Measurements from ENCODE around the gene SATB1. TPM values are rescaled to one million over a fixed set of nuclear protein-coding genes. Genes with fewer than 3 reads are reported as not detected.

SATB1 gene
- total and polyA plus RNA-seq, 2 of the 8 experiments (the other 6 are each of a cell fraction or from before 2014, with no cell fraction given): 18.8 to 28.0 TPM

DNA sequence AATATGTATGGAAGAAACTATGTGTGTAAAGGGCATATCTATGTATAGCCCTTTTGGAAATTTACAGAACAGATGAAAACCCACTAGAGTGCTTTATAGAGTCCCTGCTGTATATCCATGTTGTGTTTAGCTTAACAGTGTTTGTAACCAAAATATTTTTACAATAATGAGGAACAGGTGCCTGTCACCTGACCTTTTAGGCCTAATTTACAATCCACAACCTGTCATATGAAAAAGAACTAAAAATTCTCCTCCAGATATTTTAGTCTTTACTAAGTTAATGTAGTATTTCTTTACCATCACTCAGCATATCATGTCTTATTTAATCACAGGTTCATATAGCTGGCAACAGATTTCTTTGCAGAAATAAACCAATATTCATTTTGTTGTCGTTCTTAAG, 16.4 kb upstream of the SATB1 start:
- POLR2A ChIA-PET (ENCODE audit: partially characterized antibody): no interaction called here
- Histone ChIP-seq H3K9me3 (ENCODE audit: insufficient read depth in 2 of 2, low read depth in 1 of 2, low read length in 1 of 2) (no peaks in the 10 kb centered on the region), H2AK5ac (ENCODE audit: low read depth, low read length) (no peak overlapping the region), H3K23me2 (ENCODE audit: low read depth, low read length) (peaks cover 20% of the 10 kb centered on the region; the same call in 1 of the 2 replicates), H3K27ac (ENCODE audit: low read depth, low read length) (no peak overlapping the region), H3K27me3 (replicated peaks in 1 of 4; ENCODE audit: control insufficient read depth in 3 of 4, extremely low read depth in 1 of 4, insufficient read depth in 3 of 4, low read length in 3 of 4) (peaks cover 0 to 19% (median 10%) of the 10 kb centered on the region in 4 experiments; a peak in 6 of 7 replicates), H3K14ac (ENCODE audit: insufficient read length) (no peak overlapping the region), H2BK5ac (ENCODE audit: low read depth, low read length) (no peak overlapping the region), H3K79me2 (ENCODE audit: control insufficient read depth in 1 of 2, insufficient read depth in 2 of 2, low read length in 2 of 2) (peaks cover 0 to 17% of the 10 kb centered on the region in 2 experiments; a peak in 2 of 4 replicates), H2BK20ac (ENCODE audit: low read length) (no peak overlapping the region), H3K18ac (ENCODE audit: extremely low read depth, low read length) (no peak overlapping the region), H3K56ac (replicated peaks; ENCODE audit: insufficient read length, low read depth, low read length) (no peak overlapping the region), H4K5ac (ENCODE audit: insufficient read length, low read depth, low read length) (no peak overlapping the region), H2AFZ (ENCODE audit: low read length) (no peak overlapping the region), H3K36me3 (ENCODE audit: control insufficient read depth in 2 of 4, insufficient read depth in 4 of 4, low read length in 3 of 4) (no peaks in the 10 kb centered on the region), H3K4me3 (ENCODE audit: extremely low read depth in 1 of 4, insufficient read depth in 2 of 4, low read depth in 3 of 4, low read length in 4 of 4) (no peak overlapping the region), H4K8ac (ENCODE audit: extremely low read depth, insufficient read depth, low read length) (no peak overlapping the region), H4K91ac (replicated peaks; ENCODE audit: insufficient read length, low read length) (no peak overlapping the region), H3K4ac (replicated peaks; ENCODE audit: insufficient read length, low read depth, low read length) (no peak overlapping the region), H3K9ac (replicated peaks in 1 of 4; ENCODE audit: extremely low read depth in 1 of 4, low read depth in 3 of 4, low read length in 3 of 4) (no peak overlapping the region), H3K23ac (ENCODE audit: insufficient read length) (no peak overlapping the region), H2BK120ac (replicated peaks; ENCODE audit: low read depth, low read length) (no peak overlapping the region), H4K20me1 (replicated peaks in 1 of 2; ENCODE audit: control insufficient read depth in 1 of 2, insufficient read depth in 2 of 2, low read length in 2 of 2) (no peaks in the 10 kb centered on the region), H3K4me2 (ENCODE audit: insufficient read depth in 1 of 2, low read depth in 2 of 2, low read length in 2 of 2) (no peak overlapping the region), H3K4me1 (replicated peaks in 1 of 4; ENCODE audit: control insufficient read depth in 3 of 4, insufficient read depth in 4 of 4, low read length in 3 of 4) (peaks cover 0 to 10% (median 4%) of the 10 kb centered on the region in 4 experiments; a peak in 4 of 7 replicates), H3K79me1 (ENCODE audit: low read depth, low read length) (no peaks in the 10 kb centered on the region), H2BK15ac (ENCODE audit: low read length) (no peak overlapping the region), H2BK12ac (ENCODE audit: low read depth, low read length) (no peak overlapping the region)
- no peak for TF ChIP-seq EGR1 (IDR thresholded peaks at IDR 0.05; ENCODE audit: borderline replicate concordance, low read depth, low read length)
- no peak for TF ChIP-seq CHD2 (IDR thresholded peaks at IDR 0.05; ENCODE audit: low read length)
- TF ChIP-seq CEBPB (IDR thresholded peaks at IDR 0.05; ENCODE audit: low read depth, low read length): no peak
- TF ChIP-seq, protein P1, sequence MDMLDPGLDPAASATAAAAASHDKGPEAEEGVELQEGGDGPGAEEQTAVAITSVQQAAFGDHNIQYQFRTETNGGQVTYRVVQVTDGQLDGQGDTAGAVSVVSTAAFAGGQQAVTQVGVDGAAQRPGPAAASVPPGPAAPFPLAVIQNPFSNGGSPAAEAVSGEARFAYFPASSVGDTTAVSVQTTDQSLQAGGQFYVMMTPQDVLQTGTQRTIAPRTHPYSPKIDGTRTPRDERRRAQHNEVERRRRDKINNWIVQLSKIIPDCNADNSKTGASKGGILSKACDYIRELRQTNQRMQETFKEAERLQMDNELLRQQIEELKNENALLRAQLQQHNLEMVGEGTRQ (IDR thresholded peaks at IDR 0.05; ENCODE audit: low read length): no peak
- no peak for TF ChIP-seq SUZ12 (IDR thresholded peaks at IDR 0.05; ENCODE audit: low read length)
- TF ChIP-seq BCL11A (IDR thresholded peaks at IDR 0.05; ENCODE audit: low read depth in 2 of 2, low read length in 2 of 2): no peak
- TF ChIP-seq PHF8 (conservative IDR thresholded peaks at IDR 0.05; ENCODE audit: low read depth, low read length): no peak
- TF ChIP-seq GTF2F1 (IDR thresholded peaks at IDR 0.05; ENCODE audit: borderline replicate concordance, low read depth, low read length): no peak
- no peak for TF ChIP-seq SP1 (IDR thresholded peaks at IDR 0.05; ENCODE audit: low read depth, low read length)
- no peak for TF ChIP-seq RBBP5 (IDR thresholded peaks at IDR 0.05; ENCODE audit: borderline replicate concordance, low read depth, low read length)
- no peak for TF ChIP-seq ZNF274 (IDR thresholded peaks at IDR 0.05; ENCODE audit: borderline replicate concordance, extremely low read depth, low read length)
- DNase-seq (ENCODE audit: low read depth in 1 of 2, low spot score in 2 of 2): no peak
- CTCF ChIA-PET (ENCODE audit: partially characterized antibody): no interaction called here
- FAIRE-seq: no peak
- 86% methylated on average over 1 of the region's 1 CpG; no CpG with 5 or more reads in 1 of the 2 experiments for WGBS, 2 experiments (ENCODE audit: extremely low coverage in 1 of 2, insufficient coverage in 1 of 2, insufficient read length in 1 of 2, insufficient replicate concordance in 2 of 2, low coverage in 1 of 2, low lambda C conversion rate in 2 of 2, missing lambda C conversion rate in 1 of 2)

Measured in H1 (cell line).